Inflammatory macrophage treated with lipopolysaccharide for 1 hour (primary cell): ENCODE data around the gene IER5.

Experiments
- DNase-seq, 2 donors: peaks; one replicate each; pipeline ENCODE4 v3.0.0-alpha.2; 2020 to 2022

The IER5 gene

GRCh38 chr1:181135815-181136737 is 47.6 kb downstream of the IER5 start:
- peak; percentile 76 to 93 for DNase-seq

GRCh38 chr1:181136738-181137122 is 48.2 kb downstream of the IER5 start:
- DNase-seq: no peak

DNA sequence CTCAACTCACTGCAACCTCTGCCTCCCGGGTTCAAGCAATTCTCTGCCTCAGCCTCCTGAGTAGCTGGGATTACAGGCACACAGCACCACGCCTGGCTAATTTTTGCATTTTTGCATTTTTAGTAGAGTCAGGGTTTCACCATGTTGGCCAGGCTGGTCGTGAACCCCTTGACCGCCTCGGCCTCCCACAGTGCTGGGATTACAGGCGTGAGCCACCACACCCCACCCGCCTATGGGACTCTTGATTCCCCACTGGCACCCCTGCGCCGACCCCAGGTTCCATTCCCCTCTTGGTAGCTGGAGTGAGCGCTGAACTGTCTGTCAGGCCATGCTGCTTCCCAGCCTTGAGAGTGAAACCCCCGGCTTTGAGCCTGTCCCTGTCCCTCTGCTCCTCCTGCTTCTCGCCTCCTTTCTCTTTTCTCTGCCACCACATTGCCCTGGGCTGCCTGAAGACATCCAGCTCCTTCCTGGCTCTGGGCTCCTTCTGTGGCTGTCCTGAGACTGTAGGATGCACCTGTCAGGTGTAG is 48.8 kb downstream of the IER5 start:
- no peak for DNase-seq

GRCh38 chr1:181139631-181140061 is 51.1 kb downstream of the IER5 start:
- DNase-seq: no peak

- DNase-seq: no peak
Observed at GRCh38 chr1:181140398-181140797, 51.9 kb downstream of the IER5 start.

DNA sequence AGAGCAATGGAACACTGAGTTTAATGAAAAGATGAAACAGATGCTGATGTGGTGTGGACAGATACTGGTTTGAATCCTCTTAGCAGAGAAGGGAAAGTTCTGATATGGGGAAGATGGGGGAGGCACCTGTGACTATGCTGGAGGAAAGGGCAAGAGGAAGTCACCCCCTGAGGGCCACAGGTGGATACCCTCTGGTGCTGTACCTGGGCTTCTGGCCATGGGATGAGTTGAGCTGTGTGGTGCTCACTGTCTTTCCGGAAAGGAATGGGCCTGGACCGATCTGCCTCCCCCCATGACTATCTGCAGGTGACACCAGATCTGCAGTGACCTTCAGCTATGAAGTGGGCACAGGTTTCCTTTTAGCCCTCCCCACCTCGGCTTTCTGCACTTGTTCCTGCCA is 52.4 kb downstream of the IER5 start:
- no peak for DNase-seq

DNA sequence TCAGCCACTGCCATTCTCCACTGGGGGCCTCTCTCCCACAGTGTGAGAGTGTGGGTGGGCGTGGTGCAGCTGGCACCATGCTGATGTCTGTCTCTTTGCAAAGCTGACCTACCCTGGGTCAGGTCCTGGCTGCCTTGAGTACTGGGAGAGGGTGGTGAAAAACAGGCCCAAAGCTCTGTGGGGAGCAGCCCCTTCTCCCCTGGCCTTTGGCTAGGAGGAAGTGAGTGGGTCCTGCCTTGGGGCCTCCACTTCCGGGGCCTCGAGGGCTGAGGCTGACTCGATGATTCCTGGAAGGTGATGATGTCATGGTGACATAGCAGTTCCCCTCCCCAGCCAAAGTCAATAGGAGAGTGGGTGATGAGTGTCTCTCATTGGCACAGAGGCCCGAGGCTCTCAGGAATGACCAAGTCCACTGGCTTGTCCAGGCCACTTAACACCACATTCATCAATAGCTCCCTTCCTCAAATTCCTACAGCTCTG is 53.0 kb downstream of the IER5 start:
- peak; percentile 85 to 86 for DNase-seq
